HG03354 (cell line): ENCODE data around the gene ARHGEF28.
A peak's percentile ranks its signal among the peaks of the same experiment; 100 is the strongest.

ENCODE experiments used
- ATAC-seq: cut with Tn5 transposase; IDR thresholded peaks from one replicate; pipeline ENCODE4 v1.9.1; 2021; ENCODE audit warnings: mild to moderate bottlenecking; ENCODE audit not compliant: unreplicated experiment, poor library complexity, severe bottlenecking

The ARHGEF28 gene

GRCh38 chr5:73686912-73687311 is 60.9 kb downstream of the ARHGEF28 start:
- ATAC-seq: peak; percentile 74

- ATAC-seq: peak; percentile 69
Observed at GRCh38 chr5:73687357-73687756, 61.4 kb downstream of the ARHGEF28 start.

DNA sequence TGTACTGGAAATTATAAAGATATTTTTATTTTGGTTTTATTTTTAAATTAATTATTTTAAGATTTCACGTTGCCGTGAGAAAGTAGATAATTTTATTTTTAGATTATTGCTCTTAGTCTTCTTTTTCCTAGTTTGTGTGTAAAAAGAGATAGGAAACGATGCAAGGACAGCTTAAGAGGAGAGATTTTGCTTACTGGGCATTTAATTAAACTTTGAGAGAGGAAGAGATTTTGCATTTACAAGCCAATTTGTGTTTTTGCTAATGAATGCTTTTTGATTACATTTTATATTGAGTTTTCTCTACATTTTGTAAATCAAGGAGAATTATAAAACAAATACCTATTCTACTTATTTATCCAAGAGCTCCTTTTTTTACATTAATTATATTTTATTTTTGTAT is 64.0 kb downstream of the ARHGEF28 start:
- no peak for ATAC-seq

DNA sequence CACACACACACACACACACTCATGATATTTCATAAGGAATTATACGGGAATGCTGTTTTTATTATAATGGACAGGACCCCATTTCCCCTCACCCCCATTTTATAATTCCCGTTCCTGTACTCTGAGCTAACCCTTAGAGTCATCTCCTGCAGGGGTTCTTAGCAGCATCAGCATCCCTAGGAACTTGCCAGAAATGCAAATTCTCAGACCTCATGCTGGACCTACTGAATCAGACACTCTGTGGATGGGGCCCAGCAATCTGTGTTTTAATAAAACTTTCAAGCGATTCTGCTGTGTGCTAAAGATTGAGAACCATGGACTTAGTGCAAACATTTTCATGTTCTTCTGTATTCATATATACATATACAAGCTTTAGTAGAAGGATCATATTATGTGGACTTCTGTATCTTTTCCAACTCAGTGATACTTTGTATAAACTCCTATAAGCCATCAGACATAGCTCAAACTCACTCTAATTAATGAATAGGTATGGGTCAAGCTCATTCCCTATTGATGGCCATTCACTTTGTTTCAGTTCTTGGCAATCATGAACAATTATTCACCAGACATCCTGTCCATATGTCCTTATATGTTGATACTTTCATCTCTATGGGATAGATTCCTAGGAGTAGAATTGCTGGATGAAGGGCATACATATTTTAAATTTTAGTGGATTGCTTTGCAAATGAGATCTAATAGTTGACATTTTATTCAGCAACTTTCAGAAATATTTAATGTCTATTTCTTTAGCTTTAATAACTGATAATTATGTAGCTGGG is 65.5 kb downstream of the ARHGEF28 start:
- no peak for ATAC-seq

DNA sequence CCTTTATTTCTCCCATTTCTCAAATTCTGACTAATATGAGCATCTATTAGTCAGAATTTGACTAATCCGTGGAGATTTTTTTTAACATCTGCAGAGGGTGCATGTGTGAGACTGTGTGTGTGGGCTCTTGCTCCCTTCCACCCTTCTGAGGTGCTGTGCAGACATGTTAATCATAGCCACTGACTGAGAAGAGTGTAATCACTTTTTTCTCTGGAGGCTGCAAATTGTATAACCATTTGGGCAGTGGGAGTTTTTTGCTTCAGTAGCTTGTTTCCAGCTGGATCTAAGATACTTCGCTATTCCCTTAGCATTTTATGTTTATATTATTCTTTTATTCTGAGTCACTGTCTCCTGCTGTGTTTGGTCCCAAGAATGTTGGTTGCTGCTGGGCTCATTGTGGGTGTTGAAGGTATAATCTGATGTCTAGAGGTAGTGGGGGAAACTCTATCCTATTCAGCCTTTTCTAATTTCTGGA is 66.2 kb downstream of the ARHGEF28 start:
- ATAC-seq: no peak

DNA sequence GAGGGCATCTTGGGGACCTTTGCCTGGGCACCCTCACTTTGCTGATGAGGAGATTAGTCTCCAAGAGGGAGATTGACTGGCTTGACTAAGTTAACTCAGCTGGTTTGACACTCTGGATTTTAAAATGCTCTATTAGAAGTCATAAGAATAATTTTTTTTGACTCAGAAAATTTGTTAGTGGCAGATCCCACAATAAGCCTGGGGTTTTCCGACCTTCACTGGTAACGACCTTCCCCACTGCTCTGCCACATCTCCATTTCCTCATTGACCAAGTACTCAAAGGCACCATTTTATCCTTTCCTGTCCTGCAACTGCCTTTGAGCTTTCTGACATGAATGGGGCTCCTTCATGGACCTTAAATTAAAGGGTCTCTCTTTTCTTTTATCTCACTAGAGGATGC is 67.0 kb downstream of the ARHGEF28 start:
- ATAC-seq: no peak

- ATAC-seq: peak; percentile 38
Observed at GRCh38 chr5:73693573-73694061, 67.6 kb downstream of the ARHGEF28 start.

DNA sequence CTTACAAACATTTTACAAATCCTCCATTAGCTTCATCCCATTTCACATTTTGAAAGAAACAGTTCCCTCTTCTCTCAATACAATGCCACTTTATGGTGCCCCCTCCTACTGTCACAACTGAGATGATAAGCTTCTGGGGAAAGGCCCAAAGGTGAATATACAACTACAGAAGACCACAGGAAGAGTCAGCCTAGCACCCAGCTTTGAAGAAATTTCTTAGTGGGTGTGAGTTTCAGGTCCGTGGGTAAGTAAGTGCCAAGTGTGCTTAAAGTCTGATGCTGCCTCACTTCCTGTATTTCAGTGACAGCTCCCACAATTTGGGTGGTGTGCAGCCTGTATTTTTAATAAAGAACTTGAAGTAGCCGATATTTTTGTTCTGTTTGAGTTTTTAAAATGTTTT is 68.1 kb downstream of the ARHGEF28 start:
- ATAC-seq: peak; percentile 84

- no peak for ATAC-seq
Observed at GRCh38 chr5:73698011-73698410, 72.0 kb downstream of the ARHGEF28 start.

- no peak for ATAC-seq
Observed at GRCh38 chr5:73701566-73701965, 75.6 kb downstream of the ARHGEF28 start.

DNA sequence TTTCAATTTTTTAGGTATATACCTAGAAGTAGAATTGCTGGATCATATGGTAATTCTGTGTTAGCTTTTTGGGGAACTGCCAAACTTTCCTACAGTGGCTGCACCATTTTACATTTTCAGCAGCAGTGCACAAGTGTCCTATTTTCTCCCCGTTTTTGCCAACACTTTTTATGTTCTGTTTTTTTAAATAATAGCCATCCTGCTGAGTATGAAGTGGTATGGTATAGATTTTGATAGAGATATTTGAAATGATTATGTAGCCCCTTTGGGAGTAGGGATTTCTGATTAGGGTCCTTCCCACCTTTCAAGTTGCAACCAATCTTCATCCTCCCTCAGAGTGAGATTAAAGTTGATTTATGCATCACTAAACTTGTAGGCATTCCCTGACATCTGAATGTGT is 76.5 kb downstream of the ARHGEF28 start:
- no peak for ATAC-seq

GRCh38 chr5:73702951-73703350 is 77.0 kb downstream of the ARHGEF28 start:
- no peak for ATAC-seq

GRCh38 chr5:73705364-73705763 is 79.4 kb downstream of the ARHGEF28 start:
- no peak for ATAC-seq

DNA sequence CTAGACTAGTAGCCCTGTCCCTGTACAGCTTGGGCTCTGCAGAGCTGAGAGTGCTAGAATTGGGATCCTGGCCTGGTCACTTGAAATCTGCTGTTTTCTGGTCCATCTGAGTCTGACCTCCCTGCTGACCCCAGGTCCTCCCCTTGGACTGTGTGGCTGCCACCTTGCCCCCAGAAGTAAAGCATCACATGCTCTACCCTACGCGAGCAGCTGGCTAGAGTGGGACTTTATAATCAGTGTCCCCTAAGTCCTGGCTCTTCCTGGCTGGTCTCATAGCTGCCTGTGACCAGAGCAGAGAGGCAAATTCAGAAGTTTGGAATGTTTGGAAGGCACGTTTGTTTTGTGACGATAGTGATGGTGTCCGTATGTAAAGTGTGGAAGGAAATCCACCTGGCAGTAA is 81.0 kb downstream of the ARHGEF28 start:
- no peak for ATAC-seq

DNA sequence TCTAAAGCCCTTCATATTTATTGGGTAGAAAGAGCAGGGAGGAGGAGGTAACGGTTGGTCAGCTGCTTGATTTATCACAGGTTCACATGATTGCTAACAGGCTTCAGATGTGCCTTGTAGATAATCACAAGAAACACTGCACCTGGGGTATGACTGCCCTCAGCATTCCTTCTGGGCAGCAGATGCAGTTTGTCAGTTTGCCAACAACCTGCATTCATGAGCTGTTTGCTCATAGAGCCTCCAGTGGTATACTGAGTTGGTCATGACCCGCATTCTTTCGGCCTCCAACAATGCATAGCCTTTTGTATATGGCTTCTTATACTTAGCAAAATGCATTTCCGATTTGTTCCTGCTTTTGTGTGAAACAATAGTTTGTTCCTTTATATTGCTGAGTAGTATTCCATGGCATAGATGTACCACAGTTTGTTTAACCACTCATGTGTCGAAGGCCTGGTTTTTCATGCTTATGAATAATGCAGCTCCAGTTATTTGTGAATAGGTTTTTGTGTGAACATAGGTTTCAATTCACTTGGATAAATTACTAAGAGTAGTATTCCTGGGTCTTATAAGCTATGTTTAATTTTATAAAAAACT is 83.6 kb downstream of the ARHGEF28 start:
- no peak for ATAC-seq

DNA sequence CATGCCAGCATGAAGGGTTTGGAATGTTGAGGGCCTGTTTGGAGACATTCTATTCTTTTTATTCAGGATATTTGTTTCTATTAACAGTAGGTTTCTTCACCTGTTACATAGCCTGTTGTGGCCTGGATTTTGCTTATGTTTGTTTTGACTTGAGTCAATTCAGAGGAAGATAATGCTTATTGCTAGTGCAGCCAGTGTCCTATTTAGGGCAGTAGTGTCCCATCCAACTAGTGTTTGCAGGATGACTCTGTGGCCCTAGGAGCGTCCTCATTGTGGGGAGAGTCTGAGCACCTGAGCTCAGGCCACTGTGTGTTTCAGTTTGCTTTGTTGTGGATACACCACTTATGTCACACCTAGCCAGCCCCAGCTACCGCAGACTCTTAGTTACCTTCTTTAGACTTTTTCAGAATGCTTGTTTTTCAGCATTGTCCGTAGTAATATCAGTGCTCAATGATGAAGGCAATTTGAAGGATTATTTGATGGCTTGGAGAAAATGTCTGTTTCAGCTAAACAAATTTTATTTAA is 90.3 kb downstream of the ARHGEF28 start:
- ATAC-seq: no peak

DNA sequence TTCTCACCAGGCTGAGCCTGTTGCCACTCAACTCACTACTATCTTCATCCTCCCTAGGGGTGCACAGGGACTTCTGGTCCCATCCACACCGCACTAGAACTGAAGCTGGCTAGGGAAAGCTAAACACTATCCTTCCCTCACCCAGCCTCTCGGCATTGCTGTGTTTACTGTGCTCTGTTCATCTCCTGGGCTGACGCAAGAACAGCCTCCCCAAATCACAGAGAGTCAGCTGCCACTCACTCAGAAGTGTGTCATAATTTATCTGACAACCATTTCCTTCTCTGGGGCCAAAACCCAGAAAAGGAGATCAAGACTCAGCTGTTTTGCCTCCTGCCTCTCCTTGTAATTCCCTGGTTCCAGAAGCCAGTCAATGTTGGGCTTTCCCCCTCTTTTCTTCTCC is 92.8 kb downstream of the ARHGEF28 start:
- no peak for ATAC-seq

- ATAC-seq: no peak
Observed at GRCh38 chr5:73719632-73720031, 93.6 kb downstream of the ARHGEF28 start.

DNA sequence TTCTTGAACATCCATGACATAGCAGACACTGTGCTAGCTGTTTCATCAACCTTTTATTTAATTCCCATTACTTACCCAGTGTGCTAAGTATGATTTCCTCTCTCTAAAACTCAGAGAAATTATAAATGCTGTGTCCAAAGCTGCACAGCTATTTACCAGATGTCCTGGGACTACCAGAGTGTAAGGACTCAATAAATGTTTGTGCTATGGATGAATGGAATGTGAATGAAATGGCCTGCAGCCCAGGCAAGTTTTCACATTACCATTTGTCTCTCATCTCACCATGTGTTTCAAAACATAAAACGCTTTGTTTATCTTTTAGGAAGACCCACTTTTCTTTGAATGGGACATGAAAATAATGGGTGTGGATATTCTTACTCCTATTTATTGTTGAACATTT is 96.2 kb downstream of the ARHGEF28 start:
- ATAC-seq: no peak

GRCh38 chr5:73726071-73726470 is 100.1 kb downstream of the ARHGEF28 start:
- no peak for ATAC-seq

DNA sequence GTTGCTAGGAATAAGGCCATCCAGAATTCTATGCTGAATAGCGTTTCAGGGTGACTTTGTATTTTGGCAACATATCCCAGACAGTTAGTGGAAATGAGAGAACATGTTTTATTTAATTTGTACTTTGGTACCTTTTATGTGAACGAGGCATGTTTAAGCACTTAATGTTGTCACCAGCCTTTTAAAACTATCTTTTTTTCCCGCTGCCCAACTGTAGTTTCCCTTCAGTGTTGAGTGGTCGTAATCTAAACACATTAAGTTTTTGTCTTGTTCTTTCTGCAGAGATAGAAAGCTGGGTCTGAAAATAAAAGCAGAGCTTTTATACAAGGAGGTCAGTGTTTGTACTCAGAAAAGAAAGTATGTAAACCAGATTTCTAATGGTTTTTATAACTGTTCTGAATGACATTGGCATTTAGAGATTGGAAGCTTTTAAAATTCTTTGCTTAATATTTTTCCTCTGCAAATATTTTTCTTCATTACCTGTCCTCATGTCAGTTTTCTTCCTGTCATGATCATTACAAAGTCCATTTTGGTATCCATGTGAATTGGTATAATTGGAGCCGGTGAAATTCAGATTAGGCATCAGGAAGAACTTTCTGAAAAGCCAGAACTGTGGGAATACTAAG is 100.7 kb downstream of the ARHGEF28 start:
- ATAC-seq: no peak
